SIG-M5 (cell line): ENCODE data around the gene HRH1.
A peak's percentile ranks its signal among the peaks of the same experiment; 100 is the strongest.
"Not testable (repeated sequence)": the region's sequence is repeated elsewhere in the genome, so short reads cannot be mapped to it uniquely, and the experiment has no call there.

Source experiments
- DNase-seq: peaks from one replicate; lab custom pipeline; 2025; lab: John Stamatoyannopoulos, UW

HRH1 gene

DNA sequence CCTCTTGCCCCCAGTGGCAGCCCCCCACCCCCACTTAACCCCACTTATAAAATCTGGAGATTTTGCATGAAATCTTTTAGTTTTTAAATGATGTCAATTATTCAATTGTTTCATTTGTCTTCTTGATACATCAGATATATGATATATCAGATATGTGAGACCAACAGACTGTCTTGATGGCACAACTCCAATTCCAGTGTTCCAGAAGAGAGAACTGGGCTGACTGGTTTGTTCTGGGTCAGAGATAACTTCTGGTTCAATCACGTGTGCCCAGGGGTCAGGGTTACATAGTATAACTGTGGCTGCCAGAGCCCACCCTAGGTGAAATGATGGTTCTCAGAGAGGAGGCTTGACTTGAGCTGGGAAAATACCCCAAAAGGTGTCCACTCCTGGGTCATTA is 85.5 kb downstream of the HRH1 start:
- DNase-seq = no peak

GRCh38 chr3:11240496-11240895 is 86.2 kb downstream of the HRH1 start:
- DNase-seq = no peak

DNA sequence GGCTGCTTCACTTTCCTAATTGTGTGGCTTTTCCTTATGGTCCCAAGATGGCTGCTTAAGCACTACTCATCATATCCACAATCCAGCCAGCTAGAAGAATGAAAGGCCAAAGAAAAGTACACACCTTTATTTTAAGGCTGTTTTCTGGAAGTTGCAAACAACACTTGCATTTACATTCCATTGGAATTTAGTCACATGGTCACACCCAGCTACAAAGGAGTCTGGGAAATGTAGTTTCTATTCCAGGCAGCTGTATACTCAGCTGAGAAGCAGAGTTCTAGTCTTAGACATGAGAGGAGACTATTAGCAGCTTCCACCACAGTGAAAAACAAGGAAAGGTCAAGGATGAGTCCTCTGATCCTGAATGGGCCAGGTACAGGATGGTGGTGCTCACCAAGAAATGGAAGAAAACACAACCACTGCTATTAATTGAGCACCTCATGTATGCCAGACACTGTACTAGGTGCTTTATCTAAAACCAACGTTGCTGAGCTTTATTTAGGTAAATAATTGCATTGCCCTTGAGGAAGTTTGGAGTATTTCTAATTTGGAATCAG is 89.9 kb downstream of the HRH1 start:
- DNase-seq = no peak

- DNase-seq = no peak
Measured at GRCh38 chr3:11245276-11245675, 91.0 kb downstream of the HRH1 start.

- DNase-seq = no peak
Measured at GRCh38 chr3:11245827-11246662, 91.8 kb downstream of the HRH1 start.

GRCh38 chr3:11246663-11246970 is 92.3 kb downstream of the HRH1 start:
- DNase-seq = no peak

DNA sequence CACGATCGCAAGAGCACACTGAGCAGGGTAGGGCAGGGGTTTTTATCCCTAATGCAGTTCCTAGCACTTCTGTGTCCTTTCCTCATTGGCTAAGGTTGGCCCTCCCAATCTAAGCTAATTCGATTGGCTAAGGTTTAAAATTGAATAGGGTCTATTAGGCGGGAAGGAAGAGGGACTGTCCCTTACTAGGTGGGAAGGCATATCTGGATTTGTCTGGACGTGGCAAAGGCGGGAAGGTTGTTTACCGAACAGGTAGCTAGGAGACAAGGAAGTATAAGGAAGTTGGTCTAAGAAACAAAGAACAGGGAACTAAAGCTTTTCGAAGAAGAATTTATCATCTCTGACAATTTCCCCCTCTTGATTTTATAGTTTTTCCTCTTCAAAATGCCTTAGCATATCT is 93.1 kb downstream of the HRH1 start:
- DNase-seq = no peak

DNA sequence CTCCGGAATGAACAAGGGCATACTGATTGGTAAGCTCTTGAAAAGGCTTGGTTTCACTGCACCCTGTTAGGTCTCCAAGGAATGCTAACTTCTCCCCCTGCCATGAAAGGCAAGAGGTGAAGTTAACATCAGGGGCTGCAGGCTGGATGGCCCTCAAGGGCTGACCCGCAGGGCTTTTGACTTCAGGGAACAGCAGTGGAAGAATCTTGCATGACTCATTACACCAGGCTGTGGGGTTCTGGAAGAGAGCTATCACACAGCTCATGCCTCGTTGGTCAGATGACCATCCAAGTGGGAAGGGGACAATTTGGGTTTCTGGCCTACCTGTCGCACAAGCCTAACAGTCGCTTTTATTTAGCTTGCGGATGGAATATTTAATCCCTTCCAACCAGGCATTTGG is 94.3 kb downstream of the HRH1 start:
- DNase-seq = no peak

- no peak for DNase-seq
Measured at GRCh38 chr3:11250902-11251806, 96.9 kb downstream of the HRH1 start.

GRCh38 chr3:11251807-11252176 is 97.5 kb downstream of the HRH1 start:
- DNase-seq = no peak

GRCh38 chr3:11254876-11255275 is 100.6 kb downstream of the HRH1 start:
- DNase-seq = no peak

DNA sequence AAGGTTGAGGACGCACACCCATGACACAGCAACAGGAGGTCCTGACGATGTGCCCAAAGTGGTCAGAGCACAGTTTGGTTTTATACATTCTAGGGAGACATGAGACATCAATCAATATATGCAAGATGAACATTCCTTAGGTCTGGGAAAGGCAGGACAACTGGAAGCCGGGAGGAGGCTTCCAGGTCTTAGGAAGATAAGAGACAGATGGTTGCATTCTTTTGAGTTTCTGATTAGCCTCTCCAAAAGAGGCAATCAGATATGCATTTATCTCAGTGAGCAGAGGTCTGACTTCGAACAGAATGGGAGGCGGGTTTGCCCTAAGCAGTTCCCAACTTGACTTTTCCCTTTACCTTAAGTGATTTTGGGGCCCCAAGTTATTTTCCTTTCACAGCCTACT is 101.2 kb downstream of the HRH1 start:
- DNase-seq = not testable (repeated sequence)

DNA sequence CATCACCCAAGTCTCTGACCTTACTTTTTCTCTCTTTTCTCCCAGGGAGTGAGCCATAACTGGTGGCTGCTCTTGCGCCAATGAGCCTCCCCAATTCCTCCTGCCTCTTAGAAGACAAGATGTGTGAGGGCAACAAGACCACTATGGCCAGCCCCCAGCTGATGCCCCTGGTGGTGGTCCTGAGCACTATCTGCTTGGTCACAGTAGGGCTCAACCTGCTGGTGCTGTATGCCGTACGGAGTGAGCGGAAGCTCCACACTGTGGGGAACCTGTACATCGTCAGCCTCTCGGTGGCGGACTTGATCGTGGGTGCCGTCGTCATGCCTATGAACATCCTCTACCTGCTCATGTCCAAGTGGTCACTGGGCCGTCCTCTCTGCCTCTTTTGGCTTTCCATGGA is 104.7 kb downstream of the HRH1 start:
- DNase-seq = no peak

DNA sequence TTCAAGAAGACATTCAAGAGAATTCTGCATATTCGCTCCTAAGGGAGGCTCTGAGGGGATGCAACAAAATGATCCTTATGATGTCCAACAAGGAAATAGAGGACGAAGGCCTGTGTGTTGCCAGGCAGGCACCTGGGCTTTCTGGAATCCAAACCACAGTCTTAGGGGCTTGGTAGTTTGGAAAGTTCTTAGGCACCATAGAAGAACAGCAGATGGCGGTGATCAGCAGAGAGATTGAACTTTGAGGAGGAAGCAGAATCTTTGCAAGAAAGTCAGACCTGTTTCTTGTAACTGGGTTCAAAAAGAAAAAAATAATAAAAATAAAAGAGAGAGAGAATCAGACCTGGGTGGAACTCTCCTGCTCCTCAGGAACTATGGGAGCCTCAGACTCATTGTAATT is 106.2 kb downstream of the HRH1 start:
- DNase-seq = no peak

DNA sequence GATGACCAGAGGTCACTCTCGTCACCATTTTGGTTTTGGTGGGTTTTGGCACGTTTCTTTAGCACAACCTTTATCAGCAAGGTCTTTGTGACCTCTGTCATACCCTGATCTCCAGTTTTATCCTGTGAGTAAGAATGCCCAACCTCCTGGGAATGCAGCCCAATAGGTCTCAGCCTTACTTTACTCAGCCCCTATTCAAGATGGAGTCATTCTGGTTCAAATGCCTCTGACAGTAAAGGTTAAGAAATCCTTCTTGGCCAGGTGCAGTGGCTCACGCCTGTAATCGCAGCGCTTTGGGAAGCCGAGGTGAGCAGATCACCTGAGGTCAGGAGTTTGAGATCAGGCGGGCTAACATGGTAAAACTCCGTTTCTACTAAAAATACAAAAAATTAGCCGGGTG is 114.7 kb downstream of the HRH1 start:
- no peak for DNase-seq

- peak; percentile 67 for DNase-seq
Measured at GRCh38 chr3:11271986-11272904, 118.0 kb downstream of the HRH1 start, which contains the start of gene ATG7. ATG7 (plus strand) TSS chr3:11272397; CDS start chr3:11298696, 26,299 bp downstream.

DNA sequence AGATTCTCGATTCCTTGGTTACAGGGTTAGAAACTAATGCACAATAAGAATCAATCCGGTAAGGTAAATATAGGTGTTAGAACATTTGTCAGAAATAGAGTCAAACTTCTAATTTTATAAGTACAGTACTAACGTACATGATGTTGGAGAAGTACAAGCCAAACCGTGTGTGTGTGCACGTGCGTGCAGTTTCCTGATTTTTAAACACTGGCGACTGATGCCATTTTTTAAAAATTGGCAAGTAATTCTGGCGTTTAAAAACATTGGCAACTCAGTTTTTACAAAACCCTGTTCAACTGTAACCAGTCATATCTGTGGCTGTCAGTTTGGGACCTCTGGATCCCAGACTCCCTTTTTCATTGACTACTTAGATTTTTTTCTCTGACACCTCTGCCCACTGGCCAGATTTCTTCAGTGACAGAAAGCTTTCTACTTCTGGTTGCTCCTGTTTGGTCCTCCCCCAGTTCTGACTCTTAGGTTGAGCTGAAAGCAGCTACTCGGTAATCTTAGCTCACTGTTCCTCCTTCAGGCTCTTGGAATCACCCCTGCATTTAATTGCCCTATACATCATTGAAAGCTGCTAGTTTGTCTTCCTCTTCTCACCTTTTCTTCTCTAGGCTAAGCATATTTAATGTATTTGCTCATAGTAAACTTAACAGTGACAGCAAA is 118.7 kb downstream of the HRH1 start:
- no peak for DNase-seq

DNA sequence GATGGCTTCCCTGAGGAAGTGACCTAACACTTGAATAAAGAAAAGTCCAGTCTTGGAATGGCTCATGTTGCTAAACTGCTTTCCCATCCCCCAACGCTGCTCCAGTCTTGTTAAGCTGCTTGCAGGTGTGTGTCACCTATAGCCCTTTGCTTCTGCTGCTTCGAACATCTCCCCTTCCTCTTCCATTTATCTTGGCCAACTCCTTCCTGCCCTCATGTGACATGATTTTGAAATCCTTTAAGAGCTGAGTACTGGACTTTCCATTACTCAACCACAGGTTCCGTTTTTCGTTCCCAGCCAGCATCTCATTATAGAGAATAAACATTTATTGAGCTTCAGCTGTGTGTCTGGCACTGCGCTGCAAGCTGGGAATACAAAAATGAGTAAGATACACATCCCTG is 119.6 kb downstream of the HRH1 start:
- DNase-seq = peak; percentile 89

GRCh38 chr3:11274566-11275142 is 120.4 kb downstream of the HRH1 start:
- no peak for DNase-seq

- no peak for DNase-seq
Measured at GRCh38 chr3:11275926-11276325, 121.6 kb downstream of the HRH1 start.

DNA sequence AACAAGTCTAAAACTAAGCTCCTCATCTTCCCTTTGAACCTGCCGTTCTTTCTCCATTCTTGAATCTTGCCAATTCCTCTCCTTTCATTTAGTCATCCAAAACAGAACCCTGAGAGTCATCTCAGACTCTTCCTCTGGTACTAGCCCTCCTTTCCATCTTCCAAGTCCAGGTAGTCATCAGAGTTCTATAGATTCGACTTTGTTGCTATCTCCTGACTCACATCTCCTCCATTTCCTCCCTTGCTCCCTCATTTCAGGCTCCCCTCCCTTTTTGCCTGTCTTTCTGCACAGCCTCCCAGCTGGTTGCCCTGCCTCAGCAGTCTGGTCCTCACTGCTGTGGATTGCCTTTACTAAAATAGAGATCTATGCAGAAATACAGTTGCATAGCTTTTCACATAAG is 122.6 kb downstream of the HRH1 start:
- DNase-seq = no peak
